NT2/D1 (cell line): ENCODE data around the gene GAGE12D.
"Not testable (repeated sequence)": the region's sequence is repeated elsewhere in the genome, so short reads cannot be mapped to it uniquely, and the experiment has no call there.

Source experiments
- DNase-seq: peaks from one replicate; pipeline ENCODE4 v3.0.0-alpha.2; 2011; ENCODE audit warnings: low read depth, low spot score
- H3K27me3 ChIP-seq: 2 replicates; pipeline ENCODE4 v1.6.0; 2011; ENCODE audit warnings: mild to moderate bottlenecking; ENCODE audit not compliant: insufficient read length, insufficient read depth
- H3K36me3 ChIP-seq: 2 replicates; pipeline ENCODE4 v1.6.1; 2011; ENCODE audit warnings: mild to moderate bottlenecking, low read length, mixed read lengths; ENCODE audit not compliant: insufficient read depth, insufficient read length
- H3K4me1 ChIP-seq: 2 replicates; pipeline ENCODE4 v1.5.1; 2011; ENCODE audit not compliant: insufficient read depth, insufficient read length
- H3K4me3 ChIP-seq: 2 replicates; pipeline ENCODE4 v1.5.1; 2011; ENCODE audit warnings: low read depth; ENCODE audit not compliant: insufficient read length
- H3K9ac ChIP-seq: 2 replicates; pipeline ENCODE4 v1.6.0; 2011; ENCODE audit warnings: low read depth; ENCODE audit not compliant: insufficient read length
- H3K9me3 ChIP-seq: 2 replicates; pipeline ENCODE4 v1.5.1; 2011; ENCODE audit warnings: mild to moderate bottlenecking, low read length; ENCODE audit not compliant: insufficient read depth

The GAGE12D gene, protein sequence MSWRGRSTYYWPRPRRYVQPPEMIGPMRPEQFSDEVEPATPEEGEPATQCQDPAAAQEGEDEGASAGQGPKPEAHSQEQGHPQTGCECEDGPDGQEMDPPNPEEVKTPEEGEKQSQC

DNA sequence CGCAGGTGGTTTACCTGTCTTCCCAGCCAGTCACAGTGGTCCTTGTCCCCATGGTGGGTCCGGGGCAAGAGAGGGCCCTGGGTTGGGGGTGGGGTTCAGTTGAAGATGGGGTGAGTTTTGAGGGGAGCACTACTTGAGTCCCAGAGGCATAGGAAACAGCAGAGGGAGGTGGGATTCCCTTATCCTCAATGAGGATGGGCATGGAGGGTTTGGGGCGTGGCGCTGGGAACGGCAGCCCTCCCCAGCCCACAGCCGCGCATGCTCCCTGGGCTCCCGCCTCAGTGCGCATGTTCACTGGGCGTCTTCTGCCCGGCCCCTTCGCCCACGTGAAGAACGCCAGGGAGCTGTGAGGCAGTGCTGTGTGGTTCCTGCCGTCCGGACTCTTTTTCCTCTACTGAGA lies at the start of gene GAGE12D:
Gene GAGE12D, plus strand, starts transcription at position 301 of the 400 bp plus-strand sequence. CDS start 1,155 bp downstream, outside the sequence.
- not testable (repeated sequence) for H3K9me3 ChIP-seq, DNase-seq, H3K4me1 ChIP-seq, H3K27me3 ChIP-seq, H3K36me3 ChIP-seq, H3K4me3 ChIP-seq, H3K9ac ChIP-seq

DNA sequence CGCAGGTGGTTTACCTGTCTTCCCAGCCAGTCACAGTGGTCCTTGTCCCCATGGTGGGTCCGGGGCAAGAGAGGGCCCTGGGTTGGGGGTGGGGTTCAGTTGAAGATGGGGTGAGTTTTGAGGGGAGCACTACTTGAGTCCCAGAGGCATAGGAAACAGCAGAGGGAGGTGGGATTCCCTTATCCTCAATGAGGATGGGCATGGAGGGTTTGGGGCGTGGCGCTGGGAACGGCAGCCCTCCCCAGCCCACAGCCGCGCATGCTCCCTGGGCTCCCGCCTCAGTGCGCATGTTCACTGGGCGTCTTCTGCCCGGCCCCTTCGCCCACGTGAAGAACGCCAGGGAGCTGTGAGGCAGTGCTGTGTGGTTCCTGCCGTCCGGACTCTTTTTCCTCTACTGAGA lies 9.7 kb upstream of the GAGE12D start, which contains the start of gene GAGE12C:
Gene GAGE12C, plus strand, starts transcription at position 301 of the 400 bp plus-strand sequence. CDS start 1,155 bp downstream, outside the sequence.
- H3K27me3 ChIP-seq, H3K4me1 ChIP-seq, H3K9me3 ChIP-seq, H3K9ac ChIP-seq, DNase-seq, H3K4me3 ChIP-seq, H3K36me3 ChIP-seq: not testable (repeated sequence)

DNA sequence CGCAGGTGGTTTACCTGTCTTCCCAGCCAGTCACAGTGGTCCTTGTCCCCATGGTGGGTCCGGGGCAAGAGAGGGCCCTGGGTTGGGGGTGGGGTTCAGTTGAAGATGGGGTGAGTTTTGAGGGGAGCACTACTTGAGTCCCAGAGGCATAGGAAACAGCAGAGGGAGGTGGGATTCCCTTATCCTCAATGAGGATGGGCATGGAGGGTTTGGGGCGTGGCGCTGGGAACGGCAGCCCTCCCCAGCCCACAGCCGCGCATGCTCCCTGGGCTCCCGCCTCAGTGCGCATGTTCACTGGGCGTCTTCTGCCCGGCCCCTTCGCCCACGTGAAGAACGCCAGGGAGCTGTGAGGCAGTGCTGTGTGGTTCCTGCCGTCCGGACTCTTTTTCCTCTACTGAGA lies 9.5 kb downstream of the GAGE12D start, which contains the start of gene GAGE12E:
Gene GAGE12E, plus strand, starts transcription at position 301 of the 400 bp plus-strand sequence. CDS start 1,155 bp downstream, outside the sequence.
- not testable (repeated sequence) for H3K9me3 ChIP-seq, H3K27me3 ChIP-seq, DNase-seq, H3K4me3 ChIP-seq, H3K4me1 ChIP-seq, H3K9ac ChIP-seq, H3K36me3 ChIP-seq

DNA sequence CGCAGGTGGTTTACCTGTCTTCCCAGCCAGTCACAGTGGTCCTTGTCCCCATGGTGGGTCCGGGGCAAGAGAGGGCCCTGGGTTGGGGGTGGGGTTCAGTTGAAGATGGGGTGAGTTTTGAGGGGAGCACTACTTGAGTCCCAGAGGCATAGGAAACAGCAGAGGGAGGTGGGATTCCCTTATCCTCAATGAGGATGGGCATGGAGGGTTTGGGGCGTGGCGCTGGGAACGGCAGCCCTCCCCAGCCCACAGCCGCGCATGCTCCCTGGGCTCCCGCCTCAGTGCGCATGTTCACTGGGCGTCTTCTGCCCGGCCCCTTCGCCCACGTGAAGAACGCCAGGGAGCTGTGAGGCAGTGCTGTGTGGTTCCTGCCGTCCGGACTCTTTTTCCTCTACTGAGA lies 19.0 kb downstream of the GAGE12D start, which contains the start of gene GAGE12F:
Gene GAGE12F, plus strand, starts transcription at position 301 of the 400 bp plus-strand sequence. CDS start 1,155 bp downstream, outside the sequence.
- H3K27me3 ChIP-seq = not testable (repeated sequence)

DNA sequence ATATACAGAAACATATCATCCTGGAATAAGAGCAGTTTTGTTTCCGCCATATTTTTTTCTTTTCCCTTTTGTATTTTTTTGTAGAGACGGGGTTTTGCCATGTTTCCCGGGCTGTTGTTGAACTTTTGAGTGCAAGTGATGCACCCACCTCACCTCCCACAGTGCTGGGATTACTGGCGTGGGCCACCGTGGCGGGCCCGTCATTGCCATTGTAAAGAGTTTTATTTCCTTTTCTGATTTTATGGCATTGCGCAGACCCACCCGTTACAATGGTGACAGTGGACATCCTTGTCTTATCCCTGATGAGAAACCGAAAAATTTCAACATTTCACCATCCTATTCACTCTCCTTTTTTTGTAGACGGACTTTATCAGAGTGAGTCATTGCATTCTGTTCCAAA lies 27.2 kb downstream of the GAGE12D start:
- H3K36me3 ChIP-seq, H3K4me1 ChIP-seq, H3K9me3 ChIP-seq: not testable (repeated sequence)

More for the DNA sequence above, 19.0 kb downstream of the GAGE12D start, which contains the start of gene GAGE12F:
- H3K4me1 ChIP-seq, H3K4me3 ChIP-seq, H3K9me3 ChIP-seq, H3K36me3 ChIP-seq, DNase-seq, H3K9ac ChIP-seq: not testable (repeated sequence)

DNA sequence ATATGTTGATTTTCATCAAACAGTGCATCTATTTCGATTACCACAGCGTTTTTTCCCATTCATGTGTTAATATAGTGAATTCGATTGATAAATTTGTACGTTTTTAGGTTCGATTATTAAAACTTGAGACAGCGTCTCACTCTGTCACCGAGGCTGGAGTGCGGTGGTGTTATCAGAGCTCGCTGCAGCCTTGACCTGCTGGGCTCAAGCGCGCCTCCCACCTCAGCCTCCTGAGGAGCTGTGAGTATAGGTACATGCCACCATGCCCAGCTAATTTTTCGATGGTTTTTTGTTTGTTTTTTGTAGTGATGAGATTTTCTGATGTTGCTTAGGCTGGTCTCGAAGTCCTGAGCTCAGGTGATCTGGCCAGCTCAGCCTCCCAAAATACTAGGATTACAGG lies 27.6 kb downstream of the GAGE12D start:
- not testable (repeated sequence) for DNase-seq, H3K4me1 ChIP-seq, H3K9me3 ChIP-seq, H3K27me3 ChIP-seq, H3K9ac ChIP-seq, H3K36me3 ChIP-seq, H3K4me3 ChIP-seq

More for the DNA sequence above, 27.2 kb downstream of the GAGE12D start:
- H3K9ac ChIP-seq, DNase-seq, H3K27me3 ChIP-seq, H3K4me3 ChIP-seq: not testable (repeated sequence)

DNA sequence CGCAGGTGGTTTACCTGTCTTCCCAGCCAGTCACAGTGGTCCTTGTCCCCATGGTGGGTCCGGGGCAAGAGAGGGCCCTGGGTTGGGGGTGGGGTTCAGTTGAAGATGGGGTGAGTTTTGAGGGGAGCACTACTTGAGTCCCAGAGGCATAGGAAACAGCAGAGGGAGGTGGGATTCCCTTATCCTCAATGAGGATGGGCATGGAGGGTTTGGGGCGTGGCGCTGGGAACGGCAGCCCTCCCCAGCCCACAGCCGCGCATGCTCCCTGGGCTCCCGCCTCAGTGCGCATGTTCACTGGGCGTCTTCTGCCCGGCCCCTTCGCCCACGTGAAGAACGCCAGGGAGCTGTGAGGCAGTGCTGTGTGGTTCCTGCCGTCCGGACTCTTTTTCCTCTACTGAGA lies 28.6 kb downstream of the GAGE12D start, which contains the start of gene GAGE12G:
Gene GAGE12G, plus strand, starts transcription at position 301 of the 400 bp plus-strand sequence. CDS start 1,155 bp downstream, outside the sequence.
- H3K4me3 ChIP-seq, H3K9me3 ChIP-seq, H3K27me3 ChIP-seq, H3K9ac ChIP-seq, H3K36me3 ChIP-seq, DNase-seq, H3K4me1 ChIP-seq: not testable (repeated sequence)

DNA sequence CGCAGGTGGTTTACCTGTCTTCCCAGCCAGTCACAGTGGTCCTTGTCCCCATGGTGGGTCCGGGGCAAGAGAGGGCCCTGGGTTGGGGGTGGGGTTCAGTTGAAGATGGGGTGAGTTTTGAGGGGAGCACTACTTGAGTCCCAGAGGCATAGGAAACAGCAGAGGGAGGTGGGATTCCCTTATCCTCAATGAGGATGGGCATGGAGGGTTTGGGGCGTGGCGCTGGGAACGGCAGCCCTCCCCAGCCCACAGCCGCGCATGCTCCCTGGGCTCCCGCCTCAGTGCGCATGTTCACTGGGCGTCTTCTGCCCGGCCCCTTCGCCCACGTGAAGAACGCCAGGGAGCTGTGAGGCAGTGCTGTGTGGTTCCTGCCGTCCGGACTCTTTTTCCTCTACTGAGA lies 38.1 kb downstream of the GAGE12D start, which contains the start of gene GAGE12H:
Gene GAGE12H, plus strand, starts transcription at position 301 of the 400 bp plus-strand sequence. CDS start 1,155 bp downstream, outside the sequence.
- not testable (repeated sequence) for H3K4me1 ChIP-seq, H3K36me3 ChIP-seq, H3K27me3 ChIP-seq, H3K9me3 ChIP-seq, DNase-seq, H3K9ac ChIP-seq, H3K4me3 ChIP-seq

DNA sequence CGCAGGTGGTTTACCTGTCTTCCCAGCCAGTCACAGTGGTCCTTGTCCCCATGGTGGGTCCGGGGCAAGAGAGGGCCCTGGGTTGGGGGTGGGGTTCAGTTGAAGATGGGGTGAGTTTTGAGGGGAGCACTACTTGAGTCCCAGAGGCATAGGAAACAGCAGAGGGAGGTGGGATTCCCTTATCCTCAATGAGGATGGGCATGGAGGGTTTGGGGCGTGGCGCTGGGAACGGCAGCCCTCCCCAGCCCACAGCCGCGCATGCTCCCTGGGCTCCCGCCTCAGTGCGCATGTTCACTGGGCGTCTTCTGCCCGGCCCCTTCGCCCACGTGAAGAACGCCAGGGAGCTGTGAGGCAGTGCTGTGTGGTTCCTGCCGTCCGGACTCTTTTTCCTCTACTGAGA lies 47.7 kb downstream of the GAGE12D start, which contains the start of gene GAGE2A:
Gene GAGE2A, plus strand, starts transcription at position 301 of the 400 bp plus-strand sequence. CDS start 1,155 bp downstream, outside the sequence.
- not testable (repeated sequence) for DNase-seq, H3K9ac ChIP-seq, H3K36me3 ChIP-seq, H3K4me3 ChIP-seq, H3K27me3 ChIP-seq, H3K9me3 ChIP-seq, H3K4me1 ChIP-seq

DNA sequence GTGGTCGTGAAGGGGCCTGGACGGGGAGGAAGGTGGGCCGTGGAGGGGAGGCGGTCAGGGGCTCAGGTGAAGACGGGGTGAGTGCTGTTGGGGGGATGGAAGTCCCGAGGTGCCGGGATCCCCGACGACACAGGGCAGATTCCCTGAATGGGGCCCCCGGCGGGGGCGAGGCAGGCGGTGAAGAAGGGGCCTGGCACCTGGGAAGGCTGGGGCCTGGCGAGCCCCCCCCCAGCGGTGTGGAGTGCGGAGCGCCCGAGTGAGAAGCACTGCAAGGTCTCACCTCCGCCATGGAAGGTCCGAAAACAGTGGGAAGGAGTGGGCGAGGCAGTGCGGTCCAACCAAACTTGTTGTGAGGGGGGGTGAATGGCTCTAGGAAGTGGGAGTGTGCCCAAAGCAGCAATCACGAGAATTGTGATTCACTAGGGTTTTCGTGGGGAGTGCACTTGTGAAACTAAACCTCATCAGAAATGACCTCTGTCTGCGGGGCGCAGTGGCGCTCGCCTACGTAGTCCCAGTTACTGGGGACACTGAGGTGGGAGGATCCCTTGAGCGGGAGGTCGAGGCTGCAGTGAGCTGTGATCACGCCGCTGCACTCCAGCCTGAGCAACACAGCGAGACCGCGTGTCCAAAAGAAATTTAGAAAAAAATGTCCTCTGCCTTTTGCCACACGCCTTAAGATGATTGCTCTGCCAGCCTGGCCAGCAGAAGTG lies 48.4 kb downstream of the GAGE12D start:
- H3K9ac ChIP-seq, H3K4me3 ChIP-seq, DNase-seq, H3K27me3 ChIP-seq, H3K9me3 ChIP-seq, H3K36me3 ChIP-seq, H3K4me1 ChIP-seq: not testable (repeated sequence)

DNA sequence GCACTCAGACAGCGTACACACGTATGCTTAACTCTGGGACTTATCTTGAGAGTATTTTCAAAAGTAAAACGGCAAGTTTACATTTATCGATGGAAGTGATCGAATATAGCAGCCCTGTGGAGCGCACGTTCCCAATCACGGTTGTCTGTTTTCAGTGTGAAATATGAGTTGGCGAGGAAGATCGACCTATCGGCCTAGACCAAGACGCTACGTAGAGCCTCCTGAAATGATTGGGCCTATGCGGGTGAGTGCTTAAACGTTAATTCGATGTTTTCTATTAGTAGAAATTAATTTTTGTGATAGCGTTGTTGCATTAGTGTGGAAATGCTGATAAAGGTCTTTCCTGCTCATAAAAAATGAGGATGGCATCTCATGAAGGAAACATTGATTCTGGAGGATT lies 49.0 kb downstream of the GAGE12D start:
- DNase-seq, H3K4me3 ChIP-seq, H3K27me3 ChIP-seq, H3K9me3 ChIP-seq, H3K4me1 ChIP-seq, H3K9ac ChIP-seq, H3K36me3 ChIP-seq: not testable (repeated sequence)
